Endothelial cell of umbilical vein (primary cell): Measurements from ENCODE around the gene RNASEH1.

ENCODE experiments used
- GATA2 ChIP-seq: IDR thresholded peaks from 2 replicates; pipeline ENCODE4 v1.7.0; 2011; ENCODE audit warnings: low read depth, mild to moderate bottlenecking, moderate library complexity, mixed read lengths, low read length; ENCODE audit not compliant: insufficient read length, insufficient read depth
- POLR2A ChIP-seq: IDR thresholded peaks from 2 replicates; pipeline ENCODE4 v1.6.1; 2012; ENCODE audit warnings: low read depth, mild to moderate bottlenecking, control low read depth, low read length
- POLR2AphosphoS5 ChIP-seq: IDR thresholded peaks from 2 replicates; pipeline ENCODE4 v1.6.1; 2012; ENCODE audit warnings: low read depth, mild to moderate bottlenecking, control low read depth, low read length, moderate library complexity; ENCODE audit not compliant: insufficient read depth
- TF ChIP-seq, protein P1 (sequence below), 2 donors: IDR thresholded peaks; 1 replicate in 1 of 2; 2 replicates in 1 of 2; pipeline ENCODE4 v1.5.1; 2011; ENCODE audit warnings: low read length in 2 of 2, mild to moderate bottlenecking in 2 of 2, moderate library complexity in 2 of 2, control low read depth in 1 of 2, inconsistent platforms in 1 of 2, low read depth in 1 of 2; ENCODE audit not compliant: insufficient read depth in 1 of 2; ENCODE audit errors: extremely low read depth in 1 of 2

DNA sequence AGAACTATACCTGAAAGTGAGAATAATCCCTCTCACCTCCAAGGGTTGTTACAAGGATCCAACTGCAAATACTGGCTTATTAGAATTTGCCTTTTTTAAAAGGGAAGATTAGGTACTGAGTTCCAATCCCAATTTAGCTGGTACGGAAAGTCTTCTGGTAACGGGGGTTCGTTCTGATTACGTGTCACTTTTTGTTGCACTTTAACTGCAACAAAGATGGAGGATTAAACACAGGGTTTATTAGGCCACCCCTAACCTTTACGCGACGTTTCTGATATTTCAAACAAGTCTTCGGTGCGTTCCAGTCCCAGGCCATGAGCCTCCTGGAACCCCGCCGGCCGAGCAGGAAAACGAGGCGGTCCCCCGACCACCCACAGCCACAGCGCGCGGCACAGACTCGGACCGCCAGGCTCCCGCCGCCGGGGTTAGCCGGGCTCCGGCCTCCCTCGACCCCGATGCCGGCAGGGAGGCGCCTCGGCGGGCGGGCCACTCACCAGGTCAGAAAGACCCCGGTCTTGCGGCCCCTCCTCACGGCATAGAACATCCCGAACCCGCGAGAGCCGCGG lies 411 bp downstream of the RNASEH1 start:
- TF ChIP-seq POLR2A (no peak), POLR2AphosphoS5 (no peak), GATA2 (no peak)
- TF ChIP-seq, protein P1, sequence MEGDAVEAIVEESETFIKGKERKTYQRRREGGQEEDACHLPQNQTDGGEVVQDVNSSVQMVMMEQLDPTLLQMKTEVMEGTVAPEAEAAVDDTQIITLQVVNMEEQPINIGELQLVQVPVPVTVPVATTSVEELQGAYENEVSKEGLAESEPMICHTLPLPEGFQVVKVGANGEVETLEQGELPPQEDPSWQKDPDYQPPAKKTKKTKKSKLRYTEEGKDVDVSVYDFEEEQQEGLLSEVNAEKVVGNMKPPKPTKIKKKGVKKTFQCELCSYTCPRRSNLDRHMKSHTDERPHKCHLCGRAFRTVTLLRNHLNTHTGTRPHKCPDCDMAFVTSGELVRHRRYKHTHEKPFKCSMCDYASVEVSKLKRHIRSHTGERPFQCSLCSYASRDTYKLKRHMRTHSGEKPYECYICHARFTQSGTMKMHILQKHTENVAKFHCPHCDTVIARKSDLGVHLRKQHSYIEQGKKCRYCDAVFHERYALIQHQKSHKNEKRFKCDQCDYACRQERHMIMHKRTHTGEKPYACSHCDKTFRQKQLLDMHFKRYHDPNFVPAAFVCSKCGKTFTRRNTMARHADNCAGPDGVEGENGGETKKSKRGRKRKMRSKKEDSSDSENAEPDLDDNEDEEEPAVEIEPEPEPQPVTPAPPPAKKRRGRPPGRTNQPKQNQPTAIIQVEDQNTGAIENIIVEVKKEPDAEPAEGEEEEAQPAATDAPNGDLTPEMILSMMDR (IDR thresholded peaks at IDR 0.05; ENCODE audit: extremely low read depth in 1 of 2, insufficient read depth in 1 of 2, low read depth in 1 of 2, low read length in 2 of 2), result no peak
